ENCODE data around the gene MYH9. TPM values are rescaled to one million over a fixed set of nuclear protein-coding genes. Genes with fewer than 3 reads are reported as not detected.
A peak's percentile ranks its signal among the peaks of the same experiment; 100 is the strongest.

Gene MYH9
- total RNA-seq, 1 experiment from 2014 or later, result 788 TPM

DNA sequence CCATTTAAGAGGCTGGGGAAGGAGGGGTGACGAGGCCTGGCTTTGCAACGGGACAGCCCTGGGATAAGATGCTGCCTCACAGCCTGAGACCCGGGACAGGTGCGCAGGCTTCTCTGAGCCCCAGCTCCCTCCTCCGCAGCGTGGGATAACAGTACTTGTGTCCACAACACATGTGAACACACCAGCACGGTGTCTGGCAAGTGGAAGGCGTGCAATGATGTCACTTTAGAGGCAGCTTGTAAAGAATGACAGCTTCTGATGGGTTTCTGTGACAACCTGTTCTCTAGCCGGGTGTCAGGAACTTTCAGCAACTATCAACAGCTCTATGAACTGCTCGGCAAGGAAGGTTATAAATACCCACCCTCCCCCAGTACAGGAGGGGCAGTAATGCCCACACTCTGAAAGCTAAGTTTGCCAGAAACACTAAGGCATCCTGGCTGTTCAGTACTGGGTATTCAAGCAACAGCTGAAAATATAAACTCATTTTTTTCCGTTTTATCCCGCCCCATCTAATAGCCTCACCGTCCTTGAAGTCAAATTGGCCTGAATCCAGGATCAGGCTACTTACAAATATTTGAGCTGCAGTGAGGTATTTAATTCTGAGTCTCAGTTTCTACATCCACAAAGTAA is 59.7 kb downstream of the MYH9 start:
- Histone ChIP-seq H3K4me3 (ENCODE audit: low read depth in 2 of 2, low read length in 2 of 2) (no peak overlapping the region), H3K27ac (ENCODE audit: low read length) (peak overlapping the region; percentile 89), H3K4me1 (ENCODE audit: control insufficient read depth, insufficient read depth, low read length) (peaks cover 95% of the 10 kb centered on the region), H3K9me3 (ENCODE audit: control insufficient read depth, insufficient read depth, low read depth, low read length) (no peaks in the 10 kb centered on the region), H3K36me3 (ENCODE audit: control insufficient read depth, insufficient read depth, low read length) (peaks cover 17% of the 10 kb centered on the region), H3K27me3 (ENCODE audit: control insufficient read depth, insufficient read depth, low read length) (no peaks in the 10 kb centered on the region)
- TF ChIP-seq, protein P1, sequence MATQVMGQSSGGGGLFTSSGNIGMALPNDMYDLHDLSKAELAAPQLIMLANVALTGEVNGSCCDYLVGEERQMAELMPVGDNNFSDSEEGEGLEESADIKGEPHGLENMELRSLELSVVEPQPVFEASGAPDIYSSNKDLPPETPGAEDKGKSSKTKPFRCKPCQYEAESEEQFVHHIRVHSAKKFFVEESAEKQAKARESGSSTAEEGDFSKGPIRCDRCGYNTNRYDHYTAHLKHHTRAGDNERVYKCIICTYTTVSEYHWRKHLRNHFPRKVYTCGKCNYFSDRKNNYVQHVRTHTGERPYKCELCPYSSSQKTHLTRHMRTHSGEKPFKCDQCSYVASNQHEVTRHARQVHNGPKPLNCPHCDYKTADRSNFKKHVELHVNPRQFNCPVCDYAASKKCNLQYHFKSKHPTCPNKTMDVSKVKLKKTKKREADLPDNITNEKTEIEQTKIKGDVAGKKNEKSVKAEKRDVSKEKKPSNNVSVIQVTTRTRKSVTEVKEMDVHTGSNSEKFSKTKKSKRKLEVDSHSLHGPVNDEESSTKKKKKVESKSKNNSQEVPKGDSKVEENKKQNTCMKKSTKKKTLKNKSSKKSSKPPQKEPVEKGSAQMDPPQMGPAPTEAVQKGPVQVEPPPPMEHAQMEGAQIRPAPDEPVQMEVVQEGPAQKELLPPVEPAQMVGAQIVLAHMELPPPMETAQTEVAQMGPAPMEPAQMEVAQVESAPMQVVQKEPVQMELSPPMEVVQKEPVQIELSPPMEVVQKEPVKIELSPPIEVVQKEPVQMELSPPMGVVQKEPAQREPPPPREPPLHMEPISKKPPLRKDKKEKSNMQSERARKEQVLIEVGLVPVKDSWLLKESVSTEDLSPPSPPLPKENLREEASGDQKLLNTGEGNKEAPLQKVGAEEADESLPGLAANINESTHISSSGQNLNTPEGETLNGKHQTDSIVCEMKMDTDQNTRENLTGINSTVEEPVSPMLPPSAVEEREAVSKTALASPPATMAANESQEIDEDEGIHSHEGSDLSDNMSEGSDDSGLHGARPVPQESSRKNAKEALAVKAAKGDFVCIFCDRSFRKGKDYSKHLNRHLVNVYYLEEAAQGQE (IDR thresholded peaks at IDR 0.05; ENCODE audit: insufficient read depth in 1 of 2, low read depth in 2 of 2, low read length in 1 of 2), result no peak
- TF ChIP-seq POLR2AphosphoS5 (IDR thresholded peaks at IDR 0.05; ENCODE audit: low read depth, low read length) (no peak), TCF7L2 (IDR thresholded peaks at IDR 0.05; ENCODE audit: low read depth, low read length) (no peak), SIN3A (IDR thresholded peaks at IDR 0.05; ENCODE audit: borderline replicate concordance, insufficient read depth, low read depth, low read length) (no peak), CTCF (IDR thresholded peaks at IDR 0.05) (no peak)
- no TSS peak for BruUV-seq (replicated peaks)
- in situ Hi-C loops (cut with HindIII; ENCODE audit: low pct_unique_long_range_greater_than_20kb, low sequenced_read_pairs), result no loop called here
- intact Hi-C loops (cut with micrococcal nuclease; ENCODE audit: unreplicated experiment), result no loop called here
- ATAC-seq (no peak), DNase-seq (ENCODE audit: low read depth, low spot score) (no peak)
- ChIA-PET CTCF (interaction anchor here (1.1 kb wide), 1 partner anchor 142 kb away, joined by 4 read pairs; no protein-coding TSS in a partner anchor), POLR2A (no interaction called here)

GRCh38 chr22:36326178-36327161 is 61.3 kb downstream of the MYH9 start:
- H3K4me1 ChIP-seq (ENCODE audit: control insufficient read depth, insufficient read depth, low read length), result peaks cover 80% of the 10 kb centered on the region
- H3K36me3 ChIP-seq (ENCODE audit: control insufficient read depth, insufficient read depth, low read length), result peaks cover 19% of the 10 kb centered on the region
- DNase-seq (ENCODE audit: low read depth, low spot score), result no peak
- H3K9me3 ChIP-seq (ENCODE audit: control insufficient read depth, insufficient read depth, low read depth, low read length), result no peaks in the 10 kb centered on the region
- no peak for TF ChIP-seq POLR2AphosphoS5 (IDR thresholded peaks at IDR 0.05; ENCODE audit: low read depth, low read length)
- no peak for TF ChIP-seq SIN3A (IDR thresholded peaks at IDR 0.05; ENCODE audit: borderline replicate concordance, insufficient read depth, low read depth, low read length)
- no peak for TF ChIP-seq CTCF (IDR thresholded peaks at IDR 0.05)
- TF ChIP-seq, protein P1 (IDR thresholded peaks at IDR 0.05; ENCODE audit: insufficient read depth in 1 of 2, low read depth in 2 of 2, low read length in 1 of 2), result no peak
- TF ChIP-seq TCF7L2 (IDR thresholded peaks at IDR 0.05; ENCODE audit: low read depth, low read length), result no peak
- no peaks in the 10 kb centered on the region for H3K27me3 ChIP-seq (ENCODE audit: control insufficient read depth, insufficient read depth, low read length)
- no peak overlapping the region for H3K4me3 ChIP-seq (ENCODE audit: low read depth in 2 of 2, low read length in 2 of 2)
- intact Hi-C loops (cut with micrococcal nuclease; ENCODE audit: unreplicated experiment) (no loop called here), in situ Hi-C loops (cut with HindIII; ENCODE audit: low pct_unique_long_range_greater_than_20kb, low sequenced_read_pairs) (no loop called here)
- H3K27ac ChIP-seq (ENCODE audit: low read length), result peak overlapping the region; percentile 89
- POLR2A ChIA-PET, result no interaction called here
- no peak for ATAC-seq
- CTCF ChIA-PET, result interaction anchor here (1.1 kb wide), 1 partner anchor 144 kb away, joined by 4 read pairs; no protein-coding TSS in a partner anchor
- no TSS peak for BruUV-seq (replicated peaks)

All from Panc1 (cell line).